Measurements from ENCODE around the gene TBC1D20.
"Not testable (repeated sequence)": the region's sequence is repeated elsewhere in the genome, so short reads cannot be mapped to it uniquely, and the experiment has no call there.

TBC1D20 gene

GRCh38 chr20:462199-462991 is at the start of gene TBC1D20:
TSS of gene TBC1D20 (minus strand) at chr20:462533. CDS start at chr20:462405, 128 bp downstream.
- DNase-seq, result peak; percentile 61 to 97

GRCh38 chr20:510328-511057 is 48.2 kb upstream of the TBC1D20 start:
- peak; percentile 39 to 61 for DNase-seq

GRCh38 chr20:508364-508787 is 46.0 kb upstream of the TBC1D20 start:
- DNase-seq, result not testable (repeated sequence)

GRCh38 chr20:507761-508332 is 45.5 kb upstream of the TBC1D20 start:
- DNase-seq, result no peak

GRCh38 chr20:507006-507758 is 44.8 kb upstream of the TBC1D20 start:
- no peak for DNase-seq

GRCh38 chr20:504632-505075 is 42.3 kb upstream of the TBC1D20 start:
- DNase-seq, result no peak

- no peak for DNase-seq
These were observed 40.9 kb upstream of the TBC1D20 start for GRCh38 chr20:503048-503737.

- no peak for DNase-seq
These were observed 35.6 kb upstream of the TBC1D20 start for GRCh38 chr20:497979-498378.

GRCh38 chr20:496126-496696 is 33.9 kb upstream of the TBC1D20 start:
- no peak for DNase-seq

- no peak for DNase-seq
These were observed 29.8 kb upstream of the TBC1D20 start for GRCh38 chr20:492159-492558.

- no peak for DNase-seq
These were observed 25.3 kb upstream of the TBC1D20 start for GRCh38 chr20:487655-488054.

GRCh38 chr20:483815-484644 is 21.7 kb upstream of the TBC1D20 start:
- DNase-seq, result no peak

- DNase-seq, result no peak
These were observed 18.8 kb upstream of the TBC1D20 start for GRCh38 chr20:481167-481566.

- DNase-seq, result no peak
These were observed 17.7 kb upstream of the TBC1D20 start for GRCh38 chr20:480044-480443.

- DNase-seq, result no peak
These were observed 17.2 kb upstream of the TBC1D20 start for GRCh38 chr20:479487-479886.

GRCh38 chr20:478949-479429 is 16.7 kb upstream of the TBC1D20 start:
- peak; percentile 65 to 85 for DNase-seq

GRCh38 chr20:478010-478948 is 15.9 kb upstream of the TBC1D20 start:
- DNase-seq, result no peak

GRCh38 chr20:476561-477249 is 14.4 kb upstream of the TBC1D20 start:
- DNase-seq, result not testable (repeated sequence)
